ENCODE data around the gene ZNF385B.

The ZNF385B gene

DNA sequence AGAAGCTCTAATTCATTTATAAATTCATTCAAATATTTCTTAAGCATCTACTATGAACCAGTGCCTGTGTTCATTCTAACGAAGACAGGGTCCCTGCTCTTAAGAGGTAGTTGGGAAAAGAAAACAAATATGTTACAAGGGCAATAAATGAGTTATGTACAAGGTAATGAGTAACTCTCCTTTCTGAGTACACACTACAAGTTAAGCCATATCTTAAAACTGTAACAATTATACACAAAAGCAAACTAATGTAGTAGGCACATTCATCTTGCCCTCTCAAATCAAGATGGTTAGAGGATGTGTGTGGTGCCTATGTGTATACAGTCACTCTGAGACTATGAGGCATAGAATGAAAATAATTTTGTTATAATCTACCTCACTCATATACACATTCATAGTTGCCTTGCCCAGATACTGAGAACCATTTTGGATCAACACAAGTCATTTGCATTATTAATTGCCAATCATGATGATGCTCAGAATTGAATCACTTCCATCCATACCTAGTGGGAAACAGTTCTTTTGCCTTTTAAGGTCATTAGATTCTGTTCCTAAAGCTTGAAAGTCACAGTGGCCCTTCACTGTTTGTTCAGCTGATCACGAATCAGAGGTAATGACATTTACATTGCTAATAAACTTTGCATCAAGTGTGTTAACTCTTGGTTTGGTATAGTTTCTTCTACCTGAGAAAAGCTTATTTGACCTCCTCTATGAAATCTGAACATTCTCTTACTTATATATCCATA is 283.1 kb downstream of the ZNF385B start:
- no peak for ATAC-seq

DNA sequence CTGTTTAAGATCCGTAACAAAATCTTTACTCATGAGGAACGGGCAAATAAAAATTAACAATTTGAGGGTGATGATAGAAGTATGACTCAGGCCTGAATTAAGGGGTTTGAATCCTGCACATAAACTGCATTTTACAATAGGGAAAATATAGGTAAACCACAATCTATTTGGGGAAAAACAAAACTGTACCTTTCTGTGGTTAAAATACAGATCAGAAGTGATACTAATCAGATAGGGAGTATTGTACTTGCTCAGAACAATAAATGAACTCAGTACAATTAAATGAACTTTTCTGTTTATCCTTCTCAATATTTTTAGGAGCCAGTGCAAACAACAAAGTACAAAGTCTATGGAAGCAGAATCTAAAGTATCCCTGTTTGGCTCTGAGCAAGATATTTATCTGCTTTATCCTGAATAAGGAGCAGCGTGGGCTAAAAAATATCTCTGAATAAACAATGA is 287.3 kb downstream of the ZNF385B start:
- no peak for ATAC-seq

DNA sequence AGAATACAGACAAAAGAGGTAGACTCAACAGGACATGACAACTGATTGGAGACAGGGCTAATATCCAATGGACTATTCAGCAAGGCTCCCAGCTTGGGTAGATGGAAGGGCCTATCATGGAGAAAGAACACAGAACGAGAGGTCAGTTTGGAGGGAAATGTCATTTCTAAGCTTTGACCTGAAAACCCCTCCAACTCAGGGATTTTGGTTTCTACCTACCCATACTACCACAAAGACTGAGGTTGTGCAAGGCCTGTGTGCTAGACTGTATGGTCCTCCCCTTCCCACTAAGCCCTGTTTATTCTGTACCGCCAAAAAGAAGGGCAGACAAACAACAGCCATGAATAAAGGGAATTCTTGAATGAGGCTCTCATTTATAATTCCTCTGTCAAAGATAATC is 288.9 kb downstream of the ZNF385B start:
- ATAC-seq = no peak

DNA sequence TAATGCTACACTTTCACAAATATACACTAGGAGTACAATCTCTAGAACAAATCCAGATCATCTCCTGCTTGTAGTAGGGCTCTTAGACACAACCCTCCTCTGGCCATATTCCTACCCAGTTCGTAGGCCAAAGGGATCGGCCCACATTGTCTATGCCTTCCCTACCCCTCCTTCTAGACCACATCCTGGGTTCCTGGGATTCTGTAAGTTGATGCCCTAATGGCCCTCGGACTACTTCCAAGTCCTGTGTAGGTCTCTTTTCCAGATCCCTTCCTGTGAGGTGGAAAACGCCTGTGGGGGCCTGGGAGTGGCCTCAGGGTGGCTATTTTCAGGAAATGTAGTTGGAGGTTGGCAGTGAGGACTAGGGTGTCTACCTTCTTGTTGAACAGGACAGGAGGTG is 289.7 kb downstream of the ZNF385B start:
- ATAC-seq = no peak

DNA sequence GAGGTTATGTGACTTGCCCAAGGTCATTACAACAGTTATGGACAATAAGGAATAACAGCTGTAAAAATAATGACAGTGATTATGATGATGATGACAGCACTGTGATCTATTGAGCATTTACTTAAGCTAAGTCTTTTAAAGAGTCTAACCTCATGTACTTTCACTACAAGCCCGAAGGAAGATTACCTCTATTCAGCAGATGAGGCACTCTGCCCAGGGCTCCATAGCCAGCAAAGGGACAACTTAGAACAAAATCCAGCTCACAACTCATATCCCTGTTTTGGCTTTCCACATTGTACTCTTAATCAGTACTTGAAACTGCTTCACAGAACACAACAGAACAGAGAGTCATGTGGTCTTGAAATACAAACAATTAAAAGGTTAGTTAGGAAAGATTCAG is 290.2 kb downstream of the ZNF385B start:
- ATAC-seq = no peak

DNA sequence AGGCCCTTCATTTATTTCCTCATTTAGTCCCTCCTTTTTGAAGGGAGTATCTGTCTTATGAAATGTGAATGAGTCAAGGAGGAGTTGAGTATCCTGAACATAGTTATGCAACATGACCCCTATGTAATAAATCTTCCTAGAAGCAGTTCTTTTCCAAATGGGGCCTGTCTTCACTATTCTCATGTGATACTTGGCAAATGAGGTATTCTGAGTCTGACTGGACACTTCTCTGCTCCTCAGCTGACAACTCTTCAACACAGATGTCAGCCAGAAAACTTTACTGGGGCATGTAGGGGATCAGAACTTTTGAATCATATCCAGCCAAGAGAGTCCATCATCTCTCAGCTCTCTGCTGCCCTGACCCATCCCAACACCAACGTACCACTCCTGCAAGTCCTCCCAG is 291.6 kb downstream of the ZNF385B start:
- ATAC-seq = no peak

DNA sequence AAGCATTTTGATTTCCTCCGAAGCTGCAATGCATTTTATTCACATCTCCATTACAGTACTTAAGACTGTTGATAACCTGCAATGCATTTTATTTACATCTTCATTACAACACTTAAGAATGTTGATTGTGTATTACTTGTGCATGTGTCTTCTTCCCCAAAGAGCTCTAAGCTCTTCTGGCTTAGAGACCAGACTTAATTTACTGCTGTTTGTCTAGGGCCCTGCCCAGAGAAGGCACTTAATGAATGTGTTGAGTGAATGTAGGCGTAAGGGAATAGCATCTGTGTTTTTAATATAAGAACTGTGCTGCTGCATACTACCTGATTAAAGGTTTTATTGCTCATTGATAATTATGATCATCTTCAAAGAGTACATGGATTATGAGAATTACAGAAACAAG is 295.6 kb downstream of the ZNF385B start:
- ATAC-seq = no peak

DNA sequence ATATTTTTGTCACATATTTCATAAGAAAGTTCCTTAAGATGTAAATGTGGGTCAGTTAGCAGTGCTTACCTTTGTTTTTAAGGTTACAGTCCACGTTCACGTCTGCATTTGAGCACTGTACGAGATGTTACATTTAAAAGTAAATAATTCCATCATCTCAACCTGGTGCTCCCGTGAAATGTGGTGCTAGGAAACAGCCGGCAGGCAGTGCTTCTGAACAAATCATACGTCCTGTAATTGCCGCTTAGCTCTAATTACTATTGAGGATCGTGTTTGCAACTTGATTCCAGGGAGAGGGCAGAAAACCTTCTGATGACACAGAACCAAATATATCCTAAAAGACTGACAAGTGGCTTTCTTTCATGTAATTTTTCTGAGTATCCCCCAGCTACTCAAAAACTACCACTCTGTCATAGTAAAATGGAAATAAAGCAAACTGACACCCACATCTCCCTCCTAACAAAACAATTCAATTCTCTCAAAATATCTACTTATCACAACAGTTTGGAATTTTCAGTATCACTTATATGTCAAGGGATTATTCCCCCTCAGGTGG is 299.0 kb downstream of the ZNF385B start:
- no peak for ATAC-seq

DNA sequence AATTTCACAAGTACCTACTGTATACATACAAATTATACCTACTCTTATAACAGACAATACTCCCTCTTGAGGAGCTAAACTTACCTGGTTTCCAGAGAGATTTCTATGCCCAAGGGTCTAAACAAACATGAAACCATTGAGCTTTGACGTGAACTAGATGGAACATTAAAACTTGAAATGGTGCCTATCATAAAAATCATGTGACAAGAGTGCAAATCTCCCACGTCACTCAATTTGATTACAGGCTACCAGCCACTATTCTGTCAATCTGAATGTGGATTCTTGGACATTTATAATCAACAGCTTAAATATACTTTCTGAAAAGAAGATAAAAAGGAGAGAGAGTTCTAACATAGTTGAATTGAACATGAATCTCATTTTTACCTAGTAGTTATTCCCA is 299.7 kb downstream of the ZNF385B start:
- ATAC-seq = no peak

DNA sequence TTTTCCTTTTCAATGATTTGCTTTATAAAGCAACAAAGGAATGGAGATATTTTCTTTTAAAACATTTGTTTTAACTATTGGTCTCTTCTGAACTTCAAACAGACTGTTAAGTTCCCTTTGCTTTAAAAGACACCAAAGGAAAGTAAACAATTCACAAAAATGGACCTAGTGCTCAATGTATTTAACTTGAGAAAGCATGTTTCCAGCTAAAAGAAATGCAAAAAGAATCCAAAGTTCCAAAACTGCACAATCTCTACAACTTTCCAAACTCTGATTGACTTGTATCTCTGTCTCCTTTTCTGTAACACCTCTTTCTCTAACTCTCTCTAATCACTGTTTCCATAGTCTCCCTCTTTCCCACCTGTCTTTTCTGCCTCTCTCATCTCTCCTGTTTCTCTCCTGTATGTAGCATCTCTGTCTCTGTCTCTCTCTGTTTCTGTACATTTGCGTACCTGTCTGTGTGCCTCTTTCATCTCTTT is 301.1 kb downstream of the ZNF385B start:
- ATAC-seq = no peak

DNA sequence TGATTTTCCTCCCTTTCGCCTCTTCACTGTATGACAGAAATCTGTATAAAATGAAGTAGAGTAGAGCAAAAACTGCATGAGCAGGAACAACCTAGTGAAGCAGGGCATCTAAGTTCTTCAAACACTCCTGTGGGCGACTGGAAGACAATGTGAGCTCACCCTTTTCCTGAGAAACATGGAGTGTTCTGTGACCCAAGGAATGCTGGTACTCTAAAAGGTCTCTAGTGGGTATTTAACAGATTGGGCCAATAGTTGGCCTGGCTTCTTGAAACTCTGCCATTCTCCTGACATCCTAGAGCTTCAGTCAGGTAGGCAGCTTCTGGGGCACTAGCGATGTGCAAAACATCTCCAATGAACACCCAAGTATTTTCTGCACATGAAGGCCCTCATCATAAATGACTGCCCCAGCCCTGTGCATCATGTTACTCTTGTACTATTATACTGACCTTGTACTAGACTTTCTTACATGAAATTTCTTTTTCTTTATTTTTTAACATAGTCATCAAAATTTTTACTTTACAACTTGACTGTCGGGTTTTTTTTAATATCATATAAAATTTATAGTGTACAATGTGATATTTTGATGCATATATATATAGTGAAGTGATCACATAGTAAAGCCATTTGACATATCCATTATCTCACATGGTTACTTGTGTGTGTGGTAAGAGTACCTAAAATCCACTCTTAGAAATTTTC is 302.2 kb downstream of the ZNF385B start:
- ATAC-seq = no peak

DNA sequence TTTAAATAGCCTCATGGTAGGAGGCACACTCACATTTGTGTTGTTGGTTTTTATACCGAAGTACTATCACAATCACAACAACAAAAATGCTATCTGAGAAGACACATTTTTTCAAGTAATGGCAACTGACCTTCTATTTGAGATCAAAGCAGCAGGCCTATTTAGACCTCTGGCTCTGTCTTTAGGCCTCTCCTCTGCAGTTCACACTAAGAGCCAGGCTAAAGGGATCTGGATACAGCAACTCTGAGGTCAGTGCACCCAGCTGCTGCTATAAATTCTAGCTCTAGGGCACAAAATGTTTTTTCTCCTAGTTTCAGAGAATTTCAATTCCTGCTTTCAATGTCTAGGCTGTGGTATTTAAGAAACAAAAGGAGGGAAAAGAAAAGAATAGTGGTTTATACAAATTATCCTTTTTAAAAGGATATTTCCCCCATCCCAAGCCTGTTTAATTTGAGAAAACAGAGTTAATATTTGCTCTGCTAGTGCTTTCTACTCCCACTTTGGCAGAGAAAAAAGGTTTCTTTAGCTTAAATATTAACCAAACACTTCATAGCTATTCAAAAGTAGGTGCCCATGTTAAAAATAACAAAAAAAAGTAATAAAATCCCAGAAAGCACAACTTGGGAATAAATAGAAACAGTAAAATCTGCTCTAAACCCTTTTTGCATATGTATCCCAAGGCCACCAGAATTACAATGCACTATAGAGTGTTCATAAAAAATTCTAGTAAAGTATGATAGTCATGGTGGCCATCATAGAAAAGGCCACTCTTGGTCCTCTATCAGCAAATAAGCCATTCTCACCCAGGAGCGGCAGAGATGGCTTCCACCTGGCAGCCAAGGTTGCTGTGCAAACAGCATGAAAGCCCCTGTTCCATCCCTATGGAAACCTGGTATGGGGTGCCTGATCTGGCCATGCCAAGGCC is 303.1 kb downstream of the ZNF385B start:
- no peak for ATAC-seq

DNA sequence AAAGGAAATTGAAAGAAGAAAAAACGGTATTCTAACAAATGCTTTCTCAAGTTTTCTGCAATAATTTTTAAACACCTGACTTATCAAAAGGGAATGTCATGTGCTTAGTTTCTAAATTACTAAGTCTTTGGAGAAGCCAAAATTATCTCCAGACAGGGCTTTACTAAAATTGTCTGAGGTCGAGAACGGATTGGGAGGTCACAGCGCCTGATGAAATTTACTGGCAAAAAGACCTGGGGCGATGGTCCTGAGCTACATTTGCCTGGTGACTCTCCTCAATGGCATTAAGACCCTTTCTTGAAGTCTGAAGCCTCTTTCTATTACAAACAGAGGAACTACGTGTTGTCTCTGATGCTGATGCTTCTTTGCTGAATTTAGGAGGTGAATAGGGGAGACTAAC is 305.0 kb downstream of the ZNF385B start:
- no peak for ATAC-seq

DNA sequence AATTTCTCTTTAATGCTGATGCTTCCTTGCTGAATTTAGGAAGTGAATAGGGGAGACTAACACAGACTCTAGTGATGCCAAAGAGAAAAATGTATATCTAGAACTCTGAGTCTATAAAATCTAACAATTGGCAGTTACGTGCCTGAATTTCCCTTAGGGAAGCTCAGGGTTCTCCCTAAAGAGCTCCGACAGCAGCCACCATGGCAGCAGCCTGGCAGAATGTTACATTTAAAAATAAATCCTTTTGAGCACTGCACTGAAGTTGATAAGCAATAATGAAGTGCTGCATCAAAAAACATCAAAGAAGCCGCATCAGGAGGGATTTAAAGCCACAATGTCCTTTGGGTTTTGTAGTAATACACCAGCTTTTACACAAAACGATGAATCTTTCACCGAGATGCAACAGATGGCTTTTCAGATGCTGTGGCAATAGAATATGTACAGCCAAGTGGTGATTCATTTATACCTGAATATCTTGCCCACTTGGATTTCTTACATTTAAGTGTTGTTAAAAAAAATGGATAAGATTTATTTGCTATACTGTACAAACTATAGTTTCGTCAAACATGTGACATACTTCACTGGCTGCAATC is 305.6 kb downstream of the ZNF385B start:
- no peak for ATAC-seq

DNA sequence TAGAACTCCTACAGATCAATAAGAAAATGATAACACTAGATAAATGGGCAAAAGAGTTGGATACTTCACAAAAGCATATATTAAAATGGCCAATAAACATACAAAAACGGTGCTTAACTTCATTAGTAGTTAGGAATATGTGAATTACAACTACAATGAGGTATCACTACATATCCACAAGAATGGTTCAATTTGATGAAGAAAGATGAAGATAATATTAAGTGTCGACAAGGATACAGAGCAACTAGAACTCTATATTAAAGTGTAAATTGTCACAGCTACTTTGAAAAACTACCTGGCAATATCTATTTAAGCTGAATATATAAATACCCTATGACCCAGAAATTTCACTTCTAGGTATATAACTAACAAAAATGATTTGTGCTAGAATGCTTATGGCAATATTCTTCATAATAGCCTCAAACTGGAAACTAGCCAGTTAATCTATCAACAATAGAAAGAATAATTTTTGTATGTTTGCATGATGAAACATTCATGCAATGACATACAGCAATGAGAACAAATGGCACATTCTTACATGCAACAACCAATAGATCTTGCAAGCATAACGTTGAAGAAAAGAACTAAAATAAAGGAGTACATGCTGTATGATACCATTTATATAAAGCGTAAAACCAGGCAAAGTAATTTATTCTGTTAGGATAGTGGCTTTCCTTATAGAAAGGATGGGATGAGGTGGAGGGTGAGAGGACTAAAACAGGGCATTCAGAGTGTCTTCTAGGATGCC is 306.6 kb downstream of the ZNF385B start:
- ATAC-seq = no peak

DNA sequence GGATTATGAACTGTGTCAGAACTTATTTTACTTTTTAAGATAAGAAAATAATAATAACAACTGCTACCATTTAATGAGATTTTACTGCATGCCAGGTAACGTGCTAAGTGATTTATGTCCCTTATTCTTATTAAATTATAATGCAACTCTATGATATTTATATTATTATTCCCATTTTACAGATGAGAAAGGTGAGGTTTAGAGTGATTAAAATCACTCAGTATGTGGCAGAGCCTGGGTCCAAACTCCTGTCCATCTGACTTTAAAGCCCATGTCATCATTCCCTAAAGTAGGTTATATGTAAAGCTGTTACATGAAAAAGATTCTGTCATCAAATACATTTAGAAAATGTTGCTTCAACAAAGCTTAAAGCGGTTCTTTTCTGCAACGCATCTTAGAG is 308.0 kb downstream of the ZNF385B start:
- ATAC-seq = no peak

DNA sequence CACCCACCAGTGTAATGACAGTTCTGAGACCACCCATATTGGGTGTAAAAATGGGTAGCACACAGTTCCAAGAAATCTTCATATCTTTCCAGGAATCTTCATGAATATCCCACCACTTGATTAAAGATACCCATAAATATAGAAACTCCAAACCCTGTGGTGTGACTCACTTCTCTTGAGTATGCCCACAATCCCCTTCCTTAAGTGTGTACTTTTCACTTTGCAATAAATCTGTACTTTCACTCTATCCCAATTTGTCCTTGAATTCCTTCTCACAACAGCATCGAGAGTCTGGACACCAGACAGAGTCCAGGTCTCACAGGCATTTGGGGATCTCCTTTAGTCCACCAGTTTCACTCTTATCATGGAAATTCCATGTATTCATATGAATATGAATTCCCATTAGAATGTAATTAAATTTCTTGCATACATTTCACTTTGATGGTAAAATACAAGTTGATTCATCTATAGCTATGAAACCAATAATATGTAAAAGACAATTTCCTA is 309.8 kb downstream of the ZNF385B start:
- no peak for ATAC-seq

DNA sequence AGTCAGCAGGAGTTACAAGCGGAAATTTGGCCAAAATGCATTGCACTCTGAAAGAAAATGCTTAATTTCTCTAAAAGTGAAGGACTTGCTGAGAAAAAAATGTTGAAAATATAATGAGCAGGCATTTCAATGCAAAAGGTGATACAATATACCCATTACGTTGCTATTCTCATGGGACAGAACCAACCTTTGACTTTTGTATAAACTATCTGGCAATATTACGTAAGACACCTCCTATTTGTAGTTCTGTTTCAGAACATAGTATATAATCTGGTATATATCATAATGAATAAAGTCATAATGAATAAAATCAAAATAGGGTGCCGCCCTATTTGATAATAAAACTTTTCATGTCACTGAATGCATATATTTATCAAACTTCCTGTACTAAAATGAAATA is 310.6 kb downstream of the ZNF385B start:
- no peak for ATAC-seq

DNA sequence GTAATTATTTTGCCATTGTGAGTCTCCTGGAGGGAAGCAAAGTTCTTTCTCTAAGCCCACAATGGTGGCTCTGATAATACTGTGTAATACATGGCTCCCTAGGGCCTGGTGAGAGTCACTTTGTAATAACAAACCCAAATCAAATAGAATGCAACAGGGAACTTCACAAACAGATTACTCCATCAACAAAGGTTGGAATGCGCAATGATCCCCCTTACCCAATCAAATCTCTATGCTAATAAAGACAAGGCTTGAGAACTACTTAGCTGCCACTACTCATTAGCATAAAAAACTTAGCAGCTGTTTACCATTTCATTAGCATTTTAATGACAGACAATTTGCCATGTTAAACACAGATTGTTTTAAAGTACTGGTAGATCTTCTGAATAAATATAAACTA is 311.2 kb downstream of the ZNF385B start:
- no peak for ATAC-seq

DNA sequence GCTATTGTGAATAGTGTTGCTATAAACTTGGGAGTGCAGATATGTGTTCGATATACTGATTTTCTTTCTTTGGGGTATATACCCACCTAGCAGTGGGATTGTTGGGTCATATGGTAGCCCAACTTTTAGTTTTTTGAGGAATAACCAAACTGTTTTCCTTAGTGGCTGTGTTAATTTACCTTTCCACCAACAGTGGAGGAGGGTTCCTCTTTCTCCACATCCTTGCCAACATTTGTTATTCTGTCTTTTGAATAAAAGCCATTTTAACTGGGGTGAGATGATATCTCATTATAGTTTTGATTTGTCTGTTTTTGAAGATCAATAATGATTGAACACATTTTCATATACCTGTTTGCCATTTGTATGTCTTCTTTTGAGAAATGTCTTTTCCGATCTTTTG is 314.8 kb downstream of the ZNF385B start:
- no peak for ATAC-seq

DNA sequence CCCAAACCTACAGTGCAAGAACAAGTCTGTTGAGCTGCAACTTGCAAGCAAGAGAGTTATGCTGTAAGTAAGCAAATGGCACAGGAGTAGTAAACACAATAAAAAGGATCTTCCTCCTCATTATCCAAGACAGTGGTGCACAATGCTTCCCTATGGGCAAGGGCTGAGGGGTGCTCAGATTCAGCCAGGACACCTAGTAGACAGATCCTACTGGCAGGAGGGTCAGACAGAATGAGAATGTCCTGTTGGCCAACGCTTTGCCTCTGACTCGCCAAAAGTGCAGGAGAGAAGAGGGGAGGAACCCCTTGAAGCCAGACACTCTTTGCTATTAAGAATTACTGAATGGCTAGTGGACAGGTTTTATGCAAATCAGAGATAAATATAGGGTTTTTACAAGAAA is 316.4 kb downstream of the ZNF385B start:
- no peak for ATAC-seq
